ENCODE data around the gene CCL4.
"Not testable (repeated sequence)": the region's sequence is repeated elsewhere in the genome, so short reads cannot be mapped to it uniquely, and the experiment has no call there.

CCL4 gene

GRCh38 chr17:36117505-36118382 is 14.1 kb downstream of the CCL4 start:
- DNase-seq (ENCODE audit: low read depth) = peak; percentile 14

- no peak for DNase-seq (ENCODE audit: low read depth)
These were observed 15.1 kb downstream of the CCL4 start for GRCh38 chr17:36118477-36119353.

GRCh38 chr17:36120221-36120620 is 16.6 kb downstream of the CCL4 start:
- no peak for DNase-seq (ENCODE audit: low read depth)

- not testable (repeated sequence) for DNase-seq (ENCODE audit: low read depth)
These were observed 17.5 kb downstream of the CCL4 start for GRCh38 chr17:36121099-36121498.

- DNase-seq (ENCODE audit: low read depth) = no peak
These were observed 19.8 kb downstream of the CCL4 start for GRCh38 chr17:36123431-36123830.

- DNase-seq (ENCODE audit: low read depth) = no peak
These were observed 21.5 kb downstream of the CCL4 start for GRCh38 chr17:36124879-36125824.

GRCh38 chr17:36127199-36127893 is 23.7 kb downstream of the CCL4 start:
- DNase-seq (ENCODE audit: low read depth) = no peak

- no peak for DNase-seq (ENCODE audit: low read depth)
These were observed 24.3 kb downstream of the CCL4 start for GRCh38 chr17:36127911-36128310.

- no peak for DNase-seq (ENCODE audit: low read depth)
These were observed 24.9 kb downstream of the CCL4 start for GRCh38 chr17:36128411-36128978.

GRCh38 chr17:36129616-36130015 is 26.0 kb downstream of the CCL4 start:
- no peak for DNase-seq (ENCODE audit: low read depth)

- no peak for DNase-seq (ENCODE audit: low read depth)
These were observed 26.7 kb downstream of the CCL4 start for GRCh38 chr17:36130346-36130745.

GRCh38 chr17:36131421-36131820 is 27.8 kb downstream of the CCL4 start:
- no peak for DNase-seq (ENCODE audit: low read depth)

- DNase-seq (ENCODE audit: low read depth) = no peak
These were observed 28.3 kb downstream of the CCL4 start for GRCh38 chr17:36131931-36132330.

GRCh38 chr17:36132421-36132831 is 28.8 kb downstream of the CCL4 start:
- DNase-seq (ENCODE audit: low read depth) = no peak

GRCh38 chr17:36133602-36134236 is 30.1 kb downstream of the CCL4 start:
- DNase-seq (ENCODE audit: low read depth) = no peak

GRCh38 chr17:36135465-36135864 is 31.8 kb downstream of the CCL4 start:
- DNase-seq (ENCODE audit: low read depth) = no peak

GRCh38 chr17:36136036-36136435 is 32.4 kb downstream of the CCL4 start:
- DNase-seq (ENCODE audit: low read depth) = no peak

- no peak for DNase-seq (ENCODE audit: low read depth)
These were observed 32.8 kb downstream of the CCL4 start for GRCh38 chr17:36136439-36136838.

- DNase-seq (ENCODE audit: low read depth) = no peak
These were observed 38.6 kb downstream of the CCL4 start for GRCh38 chr17:36142235-36142634.

GRCh38 chr17:36142806-36143205 is 39.2 kb downstream of the CCL4 start:
- DNase-seq (ENCODE audit: low read depth) = no peak
